ENCODE data around the gene CCR5. TPM values are rescaled to one million over a fixed set of nuclear protein-coding genes. Genes with fewer than 3 reads are reported as not detected.
"Not testable (repeated sequence)": the region's sequence is repeated elsewhere in the genome, so short reads cannot be mapped to it uniquely, and the experiment has no call there.

CCR5 gene
- total RNA-seq = 0.52 TPM

DNA sequence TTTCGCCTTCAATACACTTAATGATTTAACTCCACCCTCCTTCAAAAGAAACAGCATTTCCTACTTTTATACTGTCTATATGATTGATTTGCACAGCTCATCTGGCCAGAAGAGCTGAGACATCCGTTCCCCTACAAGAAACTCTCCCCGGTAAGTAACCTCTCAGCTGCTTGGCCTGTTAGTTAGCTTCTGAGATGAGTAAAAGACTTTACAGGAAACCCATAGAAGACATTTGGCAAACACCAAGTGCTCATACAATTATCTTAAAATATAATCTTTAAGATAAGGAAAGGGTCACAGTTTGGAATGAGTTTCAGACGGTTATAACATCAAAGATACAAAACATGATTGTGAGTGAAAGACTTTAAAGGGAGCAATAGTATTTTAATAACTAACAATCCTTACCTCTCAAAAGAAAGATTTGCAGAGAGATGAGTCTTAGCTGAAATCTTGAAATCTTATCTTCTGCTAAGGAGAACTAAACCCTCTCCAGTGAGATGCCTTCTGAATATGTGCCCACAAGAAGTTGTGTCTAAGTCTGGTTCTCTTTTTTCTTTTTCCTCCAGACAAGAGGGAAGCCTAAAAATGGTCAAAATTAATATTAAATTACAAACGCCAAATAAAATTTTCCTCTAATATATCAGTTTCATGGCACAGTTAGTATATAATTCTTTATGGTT lies at the start of gene CCR5:
Gene CCR5, plus strand, starts transcription at position 108 of the 680 bp plus-strand sequence. CDS start 1,957 bp downstream, outside the sequence.
- Histone ChIP-seq H3K4me3 (ENCODE audit: low read length in 3 of 3) (no peak within 1 kb of the TSS), H3K4me1 (ENCODE audit: control insufficient read depth in 3 of 3, insufficient read depth in 3 of 3, low read length in 3 of 3) (no peaks in the 10 kb centered on the region), H3K9me3 (ENCODE audit: control insufficient read depth in 3 of 3, low read length in 3 of 3) (no peaks in the 10 kb centered on the region), H3K9ac (ENCODE audit: low read depth in 1 of 3, low read length in 3 of 3) (no peak within 1 kb of the TSS), H3K27ac (ENCODE audit: low read depth, low read length) (no peak within 1 kb of the TSS), H3K27me3 (ENCODE audit: control insufficient read depth in 3 of 3, insufficient read depth in 3 of 3, low read length in 3 of 3) (peaks cover 3 to 15% (median 13%) of the 10 kb centered on the region in 3 donors), H3K36me3 (ENCODE audit: control insufficient read depth in 3 of 3, insufficient read depth in 3 of 3, low read length in 3 of 3) (no peaks in the 10 kb centered on the region)

DNA sequence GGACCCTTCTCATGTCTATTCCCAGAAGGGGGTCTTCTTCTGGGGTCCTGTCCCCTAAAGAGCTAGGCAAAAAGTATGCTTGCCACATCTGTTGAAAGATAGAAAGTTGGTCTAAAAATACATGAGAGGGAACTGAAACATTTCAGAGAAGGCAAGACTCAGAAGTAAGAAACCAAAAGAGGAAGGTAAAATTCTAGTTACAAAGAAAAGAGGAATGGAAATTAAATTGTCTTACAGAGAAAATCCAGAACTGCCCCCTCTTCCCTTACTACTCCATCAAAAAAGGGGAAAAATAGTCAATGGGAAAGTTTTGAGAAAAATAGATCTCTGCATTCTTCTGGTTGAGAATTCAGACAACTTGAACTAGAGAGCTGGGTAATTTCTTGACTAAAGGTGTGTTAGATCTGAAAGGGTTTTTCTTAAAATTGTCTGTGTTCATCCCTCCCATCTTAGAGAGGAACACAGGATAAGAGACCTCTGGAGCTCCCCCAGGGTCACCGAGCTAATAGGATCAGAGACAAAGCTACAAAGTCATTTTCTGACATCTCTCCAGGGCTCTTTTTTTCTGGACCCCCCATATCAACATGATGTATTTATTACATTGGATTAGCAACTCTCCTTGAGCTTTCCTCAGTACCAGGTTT lies 49.2 kb upstream of the CCR5 start:
- no peaks in the 10 kb centered on the region for H3K27me3 ChIP-seq (ENCODE audit: control insufficient read depth in 3 of 3, insufficient read depth in 3 of 3, low read length in 3 of 3)
- H3K36me3 ChIP-seq (ENCODE audit: control insufficient read depth in 3 of 3, insufficient read depth in 3 of 3, low read length in 3 of 3) = no peaks in the 10 kb centered on the region
- no peaks in the 10 kb centered on the region for H3K4me1 ChIP-seq (ENCODE audit: control insufficient read depth in 3 of 3, insufficient read depth in 3 of 3, low read length in 3 of 3)
- no peak overlapping the region for H3K27ac ChIP-seq (ENCODE audit: low read depth, low read length)
- H3K9ac ChIP-seq (ENCODE audit: low read depth in 1 of 3, low read length in 3 of 3) = no peak overlapping the region
- H3K4me3 ChIP-seq (ENCODE audit: low read length in 3 of 3) = no peak overlapping the region
- H3K9me3 ChIP-seq (ENCODE audit: control insufficient read depth in 3 of 3, low read length in 3 of 3) = no peaks in the 10 kb centered on the region

DNA sequence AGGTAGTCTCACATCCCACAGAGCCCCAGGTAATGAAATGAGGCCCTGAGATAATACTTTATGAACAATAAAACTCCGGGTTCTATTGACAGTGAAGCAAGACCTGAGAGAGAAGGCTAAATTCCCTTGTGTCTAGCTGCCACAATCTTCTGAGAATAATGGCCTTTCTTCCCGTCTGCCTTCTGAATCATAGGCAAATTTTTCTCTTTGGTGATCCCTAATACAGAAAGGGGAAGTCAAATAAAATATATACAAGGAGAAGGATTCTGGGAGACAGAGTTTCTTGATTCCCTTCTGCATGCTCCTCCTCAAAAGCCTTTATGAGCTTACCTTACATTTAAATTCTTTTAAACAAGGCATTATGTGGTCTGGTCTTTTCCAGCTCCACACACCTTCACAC lies 46.7 kb upstream of the CCR5 start:
- Histone ChIP-seq H3K27me3 (ENCODE audit: control insufficient read depth in 3 of 3, insufficient read depth in 3 of 3, low read length in 3 of 3) (no peaks in the 10 kb centered on the region), H3K36me3 (ENCODE audit: control insufficient read depth in 3 of 3, insufficient read depth in 3 of 3, low read length in 3 of 3) (no peaks in the 10 kb centered on the region), H3K4me1 (ENCODE audit: control insufficient read depth in 3 of 3, insufficient read depth in 3 of 3, low read length in 3 of 3) (no peaks in the 10 kb centered on the region), H3K4me3 (ENCODE audit: low read length in 3 of 3) (no peak overlapping the region), H3K27ac (ENCODE audit: low read depth, low read length) (no peak overlapping the region), H3K9ac (ENCODE audit: low read depth in 1 of 3, low read length in 3 of 3) (no peak overlapping the region), H3K9me3 (ENCODE audit: control insufficient read depth in 3 of 3, low read length in 3 of 3) (no peaks in the 10 kb centered on the region)

DNA sequence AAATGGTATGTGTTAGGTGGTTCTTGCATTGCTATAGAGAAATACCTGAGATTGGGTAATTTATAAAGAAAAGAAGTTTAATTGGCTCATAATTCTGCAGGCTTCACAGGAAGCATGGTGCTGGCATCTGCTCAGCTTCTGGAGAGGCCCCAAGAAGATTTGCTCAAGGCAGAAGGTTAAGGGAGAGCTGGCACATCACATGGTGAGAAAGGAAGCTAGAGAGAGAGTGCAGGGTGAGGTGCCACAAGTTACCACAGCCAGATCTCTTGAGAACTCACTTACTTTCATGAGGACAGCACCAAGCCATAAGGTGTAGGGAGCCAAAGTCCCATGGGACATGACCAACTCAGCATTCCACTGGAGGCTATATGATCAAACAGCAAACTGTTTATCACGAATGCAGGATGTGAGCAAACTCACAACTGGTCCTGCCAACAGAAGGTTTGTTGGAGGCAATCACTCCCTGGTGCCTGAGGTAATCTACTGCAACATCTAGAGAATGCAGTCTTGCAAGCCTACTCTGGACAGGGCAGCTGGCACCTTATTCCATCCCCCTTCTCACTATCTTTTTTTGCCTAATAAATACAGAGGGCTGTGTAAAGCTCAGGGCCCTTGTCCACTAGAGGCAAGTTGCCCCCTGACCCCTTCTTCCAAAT lies 45.0 kb upstream of the CCR5 start:
- H3K27me3 ChIP-seq (ENCODE audit: control insufficient read depth in 3 of 3, insufficient read depth in 3 of 3, low read length in 3 of 3) = no peaks in the 10 kb centered on the region
- no peak overlapping the region for H3K9ac ChIP-seq (ENCODE audit: low read depth in 1 of 3, low read length in 3 of 3)
- no peaks in the 10 kb centered on the region for H3K9me3 ChIP-seq (ENCODE audit: control insufficient read depth in 3 of 3, low read length in 3 of 3)
- H3K4me1 ChIP-seq (ENCODE audit: control insufficient read depth in 3 of 3, insufficient read depth in 3 of 3, low read length in 3 of 3) = no peaks in the 10 kb centered on the region
- no peak overlapping the region for H3K27ac ChIP-seq (ENCODE audit: low read depth, low read length)
- no peaks in the 10 kb centered on the region for H3K36me3 ChIP-seq (ENCODE audit: control insufficient read depth in 3 of 3, insufficient read depth in 3 of 3, low read length in 3 of 3)
- H3K4me3 ChIP-seq (ENCODE audit: low read length in 3 of 3) = no peak overlapping the region

DNA sequence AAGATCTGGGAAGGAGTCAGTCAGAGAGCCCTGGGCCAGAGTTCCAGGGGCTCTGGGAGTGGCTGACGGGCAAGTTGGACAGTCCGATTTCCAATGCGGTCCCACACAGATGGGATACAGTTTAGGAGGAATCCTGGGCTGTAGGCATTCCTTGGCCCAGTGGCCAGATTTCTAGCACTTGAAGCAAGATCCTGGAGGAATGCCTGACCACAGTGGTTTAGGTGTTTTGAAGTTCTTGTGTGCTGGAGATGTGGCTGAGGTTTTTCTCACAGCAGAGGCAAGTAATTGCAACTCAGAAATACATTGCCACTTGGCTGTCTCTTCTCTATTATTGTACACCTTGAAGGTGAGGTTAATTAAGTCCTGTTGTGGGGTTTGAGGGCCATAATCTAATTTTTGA lies 40.1 kb upstream of the CCR5 start:
- H3K27ac ChIP-seq (ENCODE audit: low read depth, low read length); H3K36me3 ChIP-seq (ENCODE audit: control insufficient read depth in 3 of 3, insufficient read depth in 3 of 3, low read length in 3 of 3); H3K9ac ChIP-seq (ENCODE audit: low read depth in 1 of 3, low read length in 3 of 3); H3K4me3 ChIP-seq (ENCODE audit: low read length in 3 of 3); H3K4me1 ChIP-seq (ENCODE audit: control insufficient read depth in 3 of 3, insufficient read depth in 3 of 3, low read length in 3 of 3); H3K9me3 ChIP-seq (ENCODE audit: control insufficient read depth in 3 of 3, low read length in 3 of 3); H3K27me3 ChIP-seq (ENCODE audit: control insufficient read depth in 3 of 3, insufficient read depth in 3 of 3, low read length in 3 of 3): not testable (repeated sequence)

DNA sequence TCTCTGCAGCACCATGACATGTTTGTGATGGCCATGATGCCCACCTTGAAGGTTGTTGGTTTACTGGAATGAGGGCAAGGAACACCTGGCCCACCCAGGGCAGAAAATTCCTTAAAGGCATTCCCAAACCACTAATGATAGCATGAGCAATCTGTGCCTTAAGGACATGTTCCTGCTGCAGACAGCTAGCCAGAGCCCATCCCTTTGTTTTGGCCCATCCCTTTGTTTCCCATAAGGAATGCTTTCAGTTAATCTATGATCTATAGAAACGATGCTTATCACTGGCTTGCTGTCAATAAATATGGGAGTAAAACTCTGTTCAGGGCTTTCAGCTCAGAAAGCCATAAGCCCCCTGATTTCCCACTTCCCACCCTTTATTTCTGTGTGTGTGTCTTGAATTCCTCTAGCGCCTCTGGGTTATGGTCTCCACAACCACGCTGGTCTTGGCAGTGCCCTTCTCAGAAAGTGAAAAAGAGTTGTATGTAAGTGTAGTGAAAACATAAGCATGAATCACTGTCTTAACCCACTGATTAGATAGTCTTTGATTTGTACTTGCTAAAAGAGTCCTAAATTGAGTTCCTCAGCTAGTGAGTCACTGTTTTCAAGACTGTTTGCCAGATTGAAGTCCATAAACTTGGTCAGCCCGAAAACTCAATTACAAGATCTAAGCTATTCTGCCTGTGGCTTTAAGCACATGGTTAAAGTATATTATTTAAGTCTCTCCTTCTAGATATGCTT lies 35.8 kb upstream of the CCR5 start:
- no peak overlapping the region for H3K9ac ChIP-seq (ENCODE audit: low read depth in 1 of 3, low read length in 3 of 3)
- no peaks in the 10 kb centered on the region for H3K4me1 ChIP-seq (ENCODE audit: control insufficient read depth in 3 of 3, insufficient read depth in 3 of 3, low read length in 3 of 3)
- no peak overlapping the region for H3K4me3 ChIP-seq (ENCODE audit: low read length in 3 of 3)
- no peaks in the 10 kb centered on the region for H3K36me3 ChIP-seq (ENCODE audit: control insufficient read depth in 3 of 3, insufficient read depth in 3 of 3, low read length in 3 of 3)
- no peak overlapping the region for H3K27ac ChIP-seq (ENCODE audit: low read depth, low read length)
- no peaks in the 10 kb centered on the region for H3K27me3 ChIP-seq (ENCODE audit: control insufficient read depth in 3 of 3, insufficient read depth in 3 of 3, low read length in 3 of 3)
- H3K9me3 ChIP-seq (ENCODE audit: control insufficient read depth in 3 of 3, low read length in 3 of 3) = peaks cover 0 to 2% (median 2%) of the 10 kb centered on the region in 3 donors

DNA sequence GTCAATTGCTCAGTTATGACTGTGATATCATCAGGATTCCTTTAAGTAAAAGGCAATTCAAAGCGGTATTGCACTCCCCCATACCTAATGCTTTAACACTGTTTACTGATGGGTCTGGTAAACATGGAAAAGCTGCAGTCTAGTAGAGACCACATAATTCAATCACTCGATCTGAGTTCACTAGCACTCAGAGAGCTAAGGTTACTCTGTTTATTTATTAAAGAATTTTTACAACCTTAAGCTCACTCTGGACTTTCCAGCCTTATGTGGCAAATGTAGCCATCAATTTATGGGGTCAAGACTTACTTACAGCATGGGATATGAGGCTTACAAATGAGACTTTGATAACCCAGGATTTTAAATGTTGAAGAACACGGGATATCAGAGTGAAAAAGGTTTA lies 35.2 kb upstream of the CCR5 start:
- Histone ChIP-seq H3K4me1 (ENCODE audit: control insufficient read depth in 3 of 3, insufficient read depth in 3 of 3, low read length in 3 of 3) (no peaks in the 10 kb centered on the region), H3K27me3 (ENCODE audit: control insufficient read depth in 3 of 3, insufficient read depth in 3 of 3, low read length in 3 of 3) (no peaks in the 10 kb centered on the region)

DNA sequence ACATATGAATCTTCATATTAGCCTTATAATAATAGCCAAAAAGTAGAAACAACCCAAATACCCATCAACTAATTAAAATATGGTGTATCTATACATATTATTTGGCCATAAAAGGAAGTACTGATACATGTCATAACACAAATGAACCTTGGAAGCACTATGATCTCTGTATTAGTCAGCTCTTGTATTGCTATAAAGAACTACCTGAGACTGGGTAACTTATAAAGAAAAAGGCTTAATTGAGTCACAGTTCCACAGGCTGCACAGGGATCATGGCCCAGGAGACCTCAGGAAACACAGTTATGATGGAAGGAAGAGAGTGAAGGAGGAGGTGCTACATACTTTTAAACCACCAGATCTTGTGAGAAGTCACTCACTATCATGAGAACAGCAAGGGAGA lies 32.8 kb upstream of the CCR5 start:
- Histone ChIP-seq H3K36me3 (ENCODE audit: control insufficient read depth in 3 of 3, insufficient read depth in 3 of 3, low read length in 3 of 3) (no peaks in the 10 kb centered on the region), H3K9ac (ENCODE audit: low read depth in 1 of 3, low read length in 3 of 3) (no peak overlapping the region), H3K4me3 (ENCODE audit: low read length in 3 of 3) (no peak overlapping the region), H3K27me3 (ENCODE audit: control insufficient read depth in 3 of 3, insufficient read depth in 3 of 3, low read length in 3 of 3) (no peaks in the 10 kb centered on the region), H3K27ac (ENCODE audit: low read depth, low read length) (no peak overlapping the region), H3K9me3 (ENCODE audit: control insufficient read depth in 3 of 3, low read length in 3 of 3) (peaks cover 0 to 2% (median 2%) of the 10 kb centered on the region in 3 donors), H3K4me1 (ENCODE audit: control insufficient read depth in 3 of 3, insufficient read depth in 3 of 3, low read length in 3 of 3) (no peaks in the 10 kb centered on the region)

More for the DNA sequence above, 35.2 kb upstream of the CCR5 start:
- H3K9me3 ChIP-seq (ENCODE audit: control insufficient read depth in 3 of 3, low read length in 3 of 3) = peaks cover 0 to 2% (median 2%) of the 10 kb centered on the region in 3 donors
- H3K27ac ChIP-seq (ENCODE audit: low read depth, low read length) = no peak overlapping the region
- H3K36me3 ChIP-seq (ENCODE audit: control insufficient read depth in 3 of 3, insufficient read depth in 3 of 3, low read length in 3 of 3) = no peaks in the 10 kb centered on the region
- no peak overlapping the region for H3K4me3 ChIP-seq (ENCODE audit: low read length in 3 of 3)
- H3K9ac ChIP-seq (ENCODE audit: low read depth in 1 of 3, low read length in 3 of 3) = no peak overlapping the region

DNA sequence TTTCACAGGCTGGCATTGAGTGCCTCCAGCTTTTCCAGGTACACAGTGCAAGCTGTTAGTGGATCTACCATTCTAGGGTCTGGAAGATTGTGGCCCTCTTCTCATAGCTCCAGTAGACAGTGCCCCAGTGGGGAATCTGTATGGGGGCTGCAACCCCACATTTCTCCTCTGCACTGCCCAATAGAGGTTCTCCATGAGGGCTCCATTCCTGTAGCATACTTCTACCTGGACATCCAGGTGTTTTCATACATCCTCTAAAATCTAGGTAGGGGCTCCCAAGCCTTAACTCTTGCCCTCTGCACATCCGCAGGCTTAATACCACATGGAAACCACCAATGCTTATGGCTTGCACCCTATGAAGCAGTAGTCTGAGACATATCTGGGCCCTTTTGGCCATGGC lies 31.9 kb upstream of the CCR5 start:
- no peak overlapping the region for H3K27ac ChIP-seq (ENCODE audit: low read depth, low read length)
- no peaks in the 10 kb centered on the region for H3K4me1 ChIP-seq (ENCODE audit: control insufficient read depth in 3 of 3, insufficient read depth in 3 of 3, low read length in 3 of 3)
- H3K4me3 ChIP-seq (ENCODE audit: low read length in 3 of 3) = no peak overlapping the region
- peaks cover 0 to 2% (median 2%) of the 10 kb centered on the region in 3 donors for H3K9me3 ChIP-seq (ENCODE audit: control insufficient read depth in 3 of 3, low read length in 3 of 3)
- H3K27me3 ChIP-seq (ENCODE audit: control insufficient read depth in 3 of 3, insufficient read depth in 3 of 3, low read length in 3 of 3) = no peaks in the 10 kb centered on the region
- no peak overlapping the region for H3K9ac ChIP-seq (ENCODE audit: low read depth in 1 of 3, low read length in 3 of 3)
- H3K36me3 ChIP-seq (ENCODE audit: control insufficient read depth in 3 of 3, insufficient read depth in 3 of 3, low read length in 3 of 3) = no peaks in the 10 kb centered on the region

DNA sequence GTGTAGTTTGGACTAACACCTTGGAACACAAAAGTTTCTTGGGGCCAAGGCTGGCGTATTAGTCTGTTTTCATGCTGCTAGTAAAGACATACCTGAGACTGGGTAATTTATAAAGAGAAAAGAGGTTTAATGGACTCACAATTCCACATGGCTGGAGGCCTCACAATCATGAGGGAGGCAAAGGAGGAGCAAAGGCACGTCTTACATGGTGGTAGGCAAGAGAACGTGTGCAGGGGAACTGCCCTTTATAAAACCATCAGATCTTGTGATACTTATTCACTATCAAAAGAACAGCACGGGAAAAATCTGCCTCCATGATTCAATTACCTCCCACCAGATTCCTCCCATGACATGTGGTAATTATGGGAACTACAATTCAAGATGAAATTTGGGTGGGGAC lies 26.3 kb upstream of the CCR5 start:
- no peaks in the 10 kb centered on the region for H3K4me1 ChIP-seq (ENCODE audit: control insufficient read depth in 3 of 3, insufficient read depth in 3 of 3, low read length in 3 of 3)
- no peaks in the 10 kb centered on the region for H3K9me3 ChIP-seq (ENCODE audit: control insufficient read depth in 3 of 3, low read length in 3 of 3)
- H3K27me3 ChIP-seq (ENCODE audit: control insufficient read depth in 3 of 3, insufficient read depth in 3 of 3, low read length in 3 of 3) = no peaks in the 10 kb centered on the region
- H3K4me3 ChIP-seq (ENCODE audit: low read length in 3 of 3) = no peak overlapping the region
- H3K9ac ChIP-seq (ENCODE audit: low read depth in 1 of 3, low read length in 3 of 3) = no peak overlapping the region
- H3K27ac ChIP-seq (ENCODE audit: low read depth, low read length) = no peak overlapping the region
- no peaks in the 10 kb centered on the region for H3K36me3 ChIP-seq (ENCODE audit: control insufficient read depth in 3 of 3, insufficient read depth in 3 of 3, low read length in 3 of 3)

All from skeletal muscle tissue (tissue), 4 donors.